Measurements from ENCODE around the gene KCNC3. TPM values are rescaled to one million over a fixed set of nuclear protein-coding genes. Genes with fewer than 3 reads are reported as not detected.

Gene KCNC3
- total RNA-seq, 1 experiment from 2014 or later, result 17.3 TPM

DNA sequence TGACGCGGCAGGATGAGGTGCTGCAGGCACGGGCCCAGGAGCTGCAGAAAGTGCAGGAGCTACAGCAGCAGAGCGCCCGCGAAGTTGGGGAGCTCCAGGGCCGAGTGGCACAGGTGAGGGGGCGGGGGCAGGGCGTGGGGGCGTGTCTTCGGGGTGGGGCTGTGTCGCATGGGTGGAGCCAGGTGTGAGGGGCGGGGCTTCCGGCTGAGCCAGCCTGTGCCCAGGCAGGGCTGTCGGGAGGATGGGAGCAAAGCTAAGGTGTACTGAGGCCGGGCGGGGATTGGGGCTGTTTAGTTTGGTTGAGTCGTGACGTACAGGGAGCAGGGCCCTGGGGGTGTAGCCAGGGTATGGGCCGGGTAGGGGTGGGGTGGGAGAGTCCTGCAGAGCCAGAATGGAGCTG lies 62.3 kb downstream of the KCNC3 start:
- Histone ChIP-seq H2BK20ac (ENCODE audit: low read depth, low read length, poor library complexity, severe bottlenecking) (no peak overlapping the region), H4K91ac (ENCODE audit: insufficient read length, low read depth, low read length) (no peak overlapping the region), H2BK120ac (ENCODE audit: low read depth, low read length, poor library complexity, severe bottlenecking) (no peak overlapping the region), H3K9me3 (ENCODE audit: control insufficient read depth, low read depth, low read length) (no peaks in the 10 kb centered on the region), H3K79me1 (ENCODE audit: insufficient read depth, low read depth, low read length, poor library complexity, severe bottlenecking) (no peaks in the 10 kb centered on the region), H3K9ac (ENCODE audit: extremely low read depth, insufficient read length, low read length) (no peak overlapping the region), H3K18ac (ENCODE audit: insufficient read length, low read depth, low read length) (peak overlapping the region; percentile 30), H3T11ph (ENCODE audit: low read length) (no peak overlapping the region), H3K79me2 (ENCODE audit: insufficient read depth, low read length) (no peaks in the 10 kb centered on the region), H2AFZ (ENCODE audit: low read length) (no peak overlapping the region), H3K23ac (ENCODE audit: insufficient read length, low read depth, low read length) (no peak overlapping the region), H2BK5ac (ENCODE audit: insufficient read length, low read length) (no peak overlapping the region), H3K27me3 (ENCODE audit: insufficient read depth, low read length) (no peaks in the 10 kb centered on the region), H3K4me1 (ENCODE audit: insufficient read depth, low read length) (no peaks in the 10 kb centered on the region), H3K4ac (ENCODE audit: low read depth, low read length) (no peak overlapping the region), H3K27ac (ENCODE audit: insufficient read length, low read depth, low read length) (no peak overlapping the region), H2AK5ac (ENCODE audit: insufficient read length, low read length) (no peak overlapping the region), H3K14ac (ENCODE audit: insufficient read depth, low read length) (no peak overlapping the region), H3K23me2 (ENCODE audit: insufficient read length, low read depth, low read length, poor library complexity, severe bottlenecking) (no peaks in the 10 kb centered on the region), H4K20me1 (ENCODE audit: control insufficient read depth, insufficient read depth, insufficient read length) (no peaks in the 10 kb centered on the region), H4K8ac (replicated peaks; ENCODE audit: insufficient read length, low read depth, low read length) (no peak overlapping the region), H2BK12ac (ENCODE audit: insufficient read length, low read depth, low read length) (no peak overlapping the region), H3K4me2 (ENCODE audit: insufficient read depth, insufficient read length, low read length) (no peak overlapping the region), H2BK15ac (ENCODE audit: low read depth, low read length) (no peak overlapping the region), H3K56ac (ENCODE audit: insufficient read length, low read depth, low read length) (no peak overlapping the region), H4K5ac (ENCODE audit: insufficient read length, low read depth, low read length) (no peak overlapping the region)
- no peaks in the 10 kb centered on the region; the same call in 1 of the 2 replicates for H3K27me3 Mint-ChIP-seq (ENCODE audit: low read depth)
- DNase-seq, result peak; percentile 97
- WGBS (ENCODE audit: extremely low coverage, insufficient read length, low lambda C conversion rate), result no CpG with 5 or more reads among the region's 20 CpGs
- peaks cover 21 to 33% (median 22%) of the 10 kb centered on the region in 3 experiments; a peak in 6 of 7 replicates for H3K36me3 Mint-ChIP-seq (ENCODE audit: insufficient read depth in 1 of 3, low read depth in 3 of 3)
- H3K4me3 Mint-ChIP-seq, result peak overlapping the region in 1 of 2 experiments; percentile 62; a peak in 2 of 5 replicates
- no peaks in the 10 kb centered on the region for H3K9me3 Mint-ChIP-seq
- no peak for TF ChIP-seq CTCF (conservative IDR thresholded peaks at IDR 0.05)
- H3K4me1 Mint-ChIP-seq, result peaks cover 0 to 6% of the 10 kb centered on the region in 2 experiments
- H3K27ac Mint-ChIP-seq, result no peak overlapping the region; a peak in 1 of 7 replicates
